ENCODE measurements around the gene UCK1. TPM values are rescaled to one million over a fixed set of nuclear protein-coding genes. Genes with fewer than 3 reads are reported as not detected.

UCK1 gene
- total and polyA plus RNA-seq, 10 of the 15 experiments (the other 5 are each of a cell fraction or from before 2014, with no cell fraction given) = 0.31 to 27.0 (median 18.7) TPM

DNA sequence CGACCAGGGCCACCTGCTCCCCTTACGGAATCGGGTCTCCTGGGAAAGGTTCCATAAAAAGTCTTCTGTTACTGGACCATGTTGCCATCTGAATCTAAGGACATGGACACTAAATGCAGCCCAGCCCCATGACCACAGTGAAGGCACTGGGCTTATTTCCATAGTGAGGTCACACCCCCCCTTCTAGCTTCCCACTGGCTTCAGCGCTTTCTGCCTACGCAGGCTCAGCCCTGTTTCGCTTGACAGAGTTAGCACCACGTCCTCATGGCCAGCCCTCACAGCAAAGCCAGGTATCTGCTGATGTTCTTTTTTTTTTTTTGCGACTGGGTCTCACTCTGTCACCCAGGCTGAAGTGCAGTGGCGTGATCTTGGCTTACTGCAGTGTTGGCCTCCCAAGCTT is 14.1 kb downstream of the UCK1 start:
- ATAC-seq = no peak
- POLR2A ChIA-PET = no interaction called here
- no TSS peak for BruUV-seq (replicated peaks)

DNA sequence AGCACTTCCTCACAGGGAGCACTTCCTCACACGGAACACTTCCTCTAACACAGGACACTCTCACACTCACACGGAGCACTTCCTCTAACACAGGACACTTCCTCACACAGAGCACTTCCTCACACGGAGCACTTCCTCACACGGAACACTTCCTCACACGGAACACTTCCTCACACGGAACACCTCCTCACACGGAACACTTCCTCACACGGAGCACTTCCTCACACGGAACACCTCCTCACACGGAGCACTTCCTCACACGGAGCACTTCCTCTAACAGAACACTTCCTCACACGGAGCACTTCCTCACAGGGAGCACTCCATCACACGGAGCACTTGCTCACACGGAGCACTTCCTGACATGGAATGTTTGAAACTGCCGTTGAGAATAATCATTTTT is 15.0 kb downstream of the UCK1 start:
- no peaks in the 10 kb centered on the region for H3K9me3 ChIP-seq (replicated peaks; ENCODE audit: control insufficient read depth, insufficient read depth, low read length)
- no peaks in the 10 kb centered on the region for H3K27me3 ChIP-seq (replicated peaks in 1 of 2; ENCODE audit: control insufficient read depth in 2 of 2, insufficient read depth in 2 of 2, low read length in 1 of 2)
- RAD21 ChIA-PET (ENCODE audit: unreplicated experiment) = no interaction called here
- FAIRE-seq (no peak), ATAC-seq (no peak), DNase-seq (ENCODE audit: low read depth, low spot score) (no peak)
- H3K4me3 ChIP-seq = no peak overlapping the region
- WGBS (ENCODE audit: insufficient coverage, insufficient replicate concordance, low lambda C conversion rate, missing lambda C conversion rate) = 70% methylated on average over 14 of the region's 15 CpGs
- H3K4me2 ChIP-seq (ENCODE audit: control insufficient read depth, insufficient read depth) = no peak overlapping the region
- H4K20me1 ChIP-seq (ENCODE audit: control insufficient read depth, insufficient read depth) = no peaks in the 10 kb centered on the region
- CTCF ChIA-PET = no interaction called here
- no peaks in the 10 kb centered on the region for H3K4me1 ChIP-seq (ENCODE audit: control insufficient read depth, insufficient read depth, low read length)
- peaks cover 12 to 24% of the 10 kb centered on the region in 2 experiments; a peak in 3 of 4 replicates for H3K36me3 ChIP-seq (ENCODE audit: control insufficient read depth in 2 of 2, insufficient read depth in 2 of 2, low read length in 1 of 2)
- no peak overlapping the region for H2AFZ ChIP-seq (ENCODE audit: control insufficient read depth, low read depth, low read length)
- intact Hi-C loops (cut with micrococcal nuclease; ENCODE audit: unreplicated experiment) = no loop called here
- TF ChIP-seq YY1 (IDR thresholded peaks at IDR 0.05; ENCODE audit: low read depth, low read length) (no peak), ETV6 (conservative IDR thresholded peaks at IDR 0.05 in 1 of 2, IDR thresholded peaks at IDR 0.05 in 1 of 2; ENCODE audit: borderline replicate concordance in 1 of 2, low read depth in 1 of 2) (peak in 1 of 2 experiments; percentile 75; a peak in 2 of 4 replicates)
- in situ Hi-C loops (cut with MboI) = no loop called here
- POLR2A ChIA-PET = no interaction called here
- SMC1A ChIA-PET (ENCODE audit: uncharacterized antibody, unreplicated experiment) = no interaction called here
- BruUV-seq (replicated peaks) = no TSS peak
- no peak overlapping the region for H3K9ac ChIP-seq (ENCODE audit: control insufficient read depth, insufficient read depth, low read length)
- no peaks in the 10 kb centered on the region for H3K79me2 ChIP-seq (ENCODE audit: control insufficient read depth, insufficient read depth, low read length)
- no peak overlapping the region for H3K27ac ChIP-seq (ENCODE audit: control insufficient read depth, insufficient read depth)

More for the DNA sequence above, 14.1 kb downstream of the UCK1 start:
- Histone ChIP-seq H3K4me2 (ENCODE audit: control insufficient read depth, insufficient read depth) (no peak overlapping the region), H3K79me2 (ENCODE audit: control insufficient read depth, insufficient read depth, low read length) (no peaks in the 10 kb centered on the region), H3K9me3 (replicated peaks; ENCODE audit: control insufficient read depth, insufficient read depth, low read length) (no peaks in the 10 kb centered on the region), H2AFZ (ENCODE audit: control insufficient read depth, low read depth, low read length) (no peak overlapping the region), H4K20me1 (ENCODE audit: control insufficient read depth, insufficient read depth) (no peaks in the 10 kb centered on the region), H3K27me3 (replicated peaks in 1 of 2; ENCODE audit: control insufficient read depth in 2 of 2, insufficient read depth in 2 of 2, low read length in 1 of 2) (no peaks in the 10 kb centered on the region), H3K36me3 (ENCODE audit: control insufficient read depth in 2 of 2, insufficient read depth in 2 of 2, low read length in 1 of 2) (peaks cover 13 to 23% of the 10 kb centered on the region in 2 experiments; a peak in 3 of 4 replicates), H3K4me1 (ENCODE audit: control insufficient read depth, insufficient read depth, low read length) (no peaks in the 10 kb centered on the region), H3K9ac (ENCODE audit: control insufficient read depth, insufficient read depth, low read length) (no peak overlapping the region), H3K27ac (ENCODE audit: control insufficient read depth, insufficient read depth) (no peak overlapping the region), H3K4me3 (no peak overlapping the region)
- DNase-seq (ENCODE audit: low read depth, low spot score) (no peak), FAIRE-seq (no peak)
- ChIA-PET RAD21 (ENCODE audit: unreplicated experiment) (no interaction called here), SMC1A (ENCODE audit: uncharacterized antibody, unreplicated experiment) (no interaction called here), CTCF (no interaction called here)
- TF ChIP-seq TCF3 (IDR thresholded peaks at IDR 0.05; ENCODE audit: borderline replicate concordance, insufficient read depth, low read depth, low read length) (no peak), MLLT1 (IDR thresholded peaks at IDR 0.05) (no peak), STAT1 (conservative IDR thresholded peaks at IDR 0.05) (no peak)
- in situ Hi-C loops (cut with MboI) (no loop called here), intact Hi-C loops (cut with micrococcal nuclease; ENCODE audit: unreplicated experiment) (no loop called here)
- 90% methylated on average over 9 of the region's 9 CpGs for WGBS (ENCODE audit: insufficient coverage, insufficient replicate concordance, low lambda C conversion rate, missing lambda C conversion rate)
